ENCODE results near the gene MDP1. TPM values are rescaled to one million over a fixed set of nuclear protein-coding genes. Genes with fewer than 3 reads are reported as not detected.

MDP1 gene
- total and polyA plus RNA-seq, 2 of the 8 experiments (the other 6 are each of a cell fraction or from before 2014, with no cell fraction given) = 17.7 to 32.2 TPM

DNA sequence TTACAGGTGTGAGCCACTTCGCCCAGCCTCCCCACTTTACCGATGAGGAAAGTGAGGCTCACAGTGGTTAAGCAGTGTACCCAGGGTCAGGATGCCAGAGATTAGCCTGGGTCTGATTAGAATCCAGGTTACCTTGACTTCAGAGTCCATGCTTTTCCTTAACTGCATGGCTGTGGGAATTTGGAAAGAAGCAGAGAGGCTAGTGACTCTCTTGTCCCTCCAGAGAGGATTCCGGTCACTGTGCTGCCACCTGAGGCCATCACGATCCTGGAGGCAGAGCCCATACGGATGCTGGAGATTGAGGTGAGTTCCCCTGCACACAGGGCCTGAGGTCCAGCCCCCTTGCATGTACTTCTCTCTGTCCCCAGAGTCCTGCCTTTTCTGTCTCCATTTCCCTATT is 39.3 kb downstream of the MDP1 start:
- Histone ChIP-seq H3K23me2 (ENCODE audit: low read depth, low read length) (peaks cover 5% of the 10 kb centered on the region; the same call in 1 of the 2 replicates), H3K9ac (replicated peaks in 1 of 4; ENCODE audit: extremely low read depth in 1 of 4, low read depth in 3 of 4, low read length in 3 of 4) (no peak overlapping the region), H3K4me2 (ENCODE audit: insufficient read depth in 1 of 2, low read depth in 2 of 2, low read length in 2 of 2) (no peak overlapping the region), H2BK5ac (ENCODE audit: low read depth, low read length) (no peak overlapping the region), H3K4ac (replicated peaks; ENCODE audit: insufficient read length, low read depth, low read length) (no peak overlapping the region), H3K23ac (ENCODE audit: insufficient read length) (no peak overlapping the region), H3K4me1 (replicated peaks in 1 of 4; ENCODE audit: control insufficient read depth in 3 of 4, insufficient read depth in 4 of 4, low read length in 3 of 4) (peaks cover 0 to 9% (median 7%) of the 10 kb centered on the region in 4 experiments; a peak in 4 of 7 replicates), H3K14ac (ENCODE audit: insufficient read length) (no peak overlapping the region), H4K20me1 (replicated peaks in 1 of 2; ENCODE audit: control insufficient read depth in 1 of 2, insufficient read depth in 2 of 2, low read length in 2 of 2) (peaks cover 2 to 15% of the 10 kb centered on the region in 2 experiments), H2AFZ (ENCODE audit: low read length) (no peak overlapping the region), H3K79me2 (ENCODE audit: control insufficient read depth in 1 of 2, insufficient read depth in 2 of 2, low read length in 2 of 2) (no peaks in the 10 kb centered on the region), H2BK12ac (ENCODE audit: low read depth, low read length) (no peak overlapping the region), H2BK15ac (ENCODE audit: low read length) (no peak overlapping the region), H4K91ac (replicated peaks; ENCODE audit: insufficient read length, low read length) (no peak overlapping the region), H4K5ac (ENCODE audit: insufficient read length, low read depth, low read length) (no peak overlapping the region), H3K56ac (replicated peaks; ENCODE audit: insufficient read length, low read depth, low read length) (no peak overlapping the region), H3K79me1 (ENCODE audit: low read depth, low read length) (no peaks in the 10 kb centered on the region), H2BK120ac (replicated peaks; ENCODE audit: low read depth, low read length) (no peak overlapping the region), H3K27ac (ENCODE audit: low read depth, low read length) (no peak overlapping the region), H3K4me3 (ENCODE audit: extremely low read depth in 1 of 4, insufficient read depth in 2 of 4, low read depth in 3 of 4, low read length in 4 of 4) (no peak overlapping the region), H3K36me3 (ENCODE audit: control insufficient read depth in 2 of 4, insufficient read depth in 4 of 4, low read length in 3 of 4) (peaks cover 10 to 29% (median 28%) of the 10 kb centered on the region in 4 experiments), H3K27me3 (replicated peaks in 1 of 4; ENCODE audit: control insufficient read depth in 3 of 4, extremely low read depth in 1 of 4, insufficient read depth in 3 of 4, low read length in 3 of 4) (no peaks in the 10 kb centered on the region), H3K9me3 (ENCODE audit: insufficient read depth in 2 of 2, low read depth in 1 of 2, low read length in 1 of 2) (no peaks in the 10 kb centered on the region), H2AK5ac (ENCODE audit: low read depth, low read length) (no peak overlapping the region), H2BK20ac (ENCODE audit: low read length) (no peak overlapping the region), H3K18ac (ENCODE audit: extremely low read depth, low read length) (no peak overlapping the region), H4K8ac (ENCODE audit: extremely low read depth, insufficient read depth, low read length) (no peak overlapping the region)
- FAIRE-seq (no peak), DNase-seq (ENCODE audit: low read depth in 1 of 2, low spot score in 2 of 2) (no peak)
- 93% methylated on average over 5 of the region's 5 CpGs; no CpG with 5 or more reads in 1 of the 2 experiments for WGBS, 2 experiments (ENCODE audit: extremely low coverage in 1 of 2, insufficient coverage in 1 of 2, insufficient read length in 1 of 2, insufficient replicate concordance in 2 of 2, low coverage in 1 of 2, low lambda C conversion rate in 2 of 2, missing lambda C conversion rate in 1 of 2)
- ChIA-PET CTCF (ENCODE audit: partially characterized antibody) (interaction anchor here (1.0 to 1.1 kb wide), 3 partner anchors 65 to 126 kb away, joined by 3 to 4 read pairs (median 3); no protein-coding TSS in a partner anchor), POLR2A (ENCODE audit: partially characterized antibody) (interaction anchor here (1.2 to 10.7 kb wide), 9 partner anchors 11 to 102 kb away, joined by 4 to 158 read pairs (median 5); partner anchors contain the start of genes IPO4, IRF9 and PSME1)
- TF ChIP-seq POLR2AphosphoS5 (IDR thresholded peaks at IDR 0.05; ENCODE audit: low read depth, low read length) (0 out of 2 replicates have a peak, but pooled peaks have one; percentile 25), SIN3A (conservative IDR thresholded peaks at IDR 0.05 in 1 of 2, IDR thresholded peaks at IDR 0.05 in 1 of 2; ENCODE audit: low read depth in 1 of 2, low read length in 2 of 2) (no peak)

All from H1 (cell line).